HG02938 (cell line): ENCODE results near the gene EIF2A.

Experiments
- ATAC-seq: cut with Tn5 transposase; IDR thresholded peaks from one replicate; pipeline ENCODE4 v1.9.1; 2021; ENCODE audit warnings: mild to moderate bottlenecking, moderate library complexity; ENCODE audit not compliant: unreplicated experiment

The EIF2A gene

DNA sequence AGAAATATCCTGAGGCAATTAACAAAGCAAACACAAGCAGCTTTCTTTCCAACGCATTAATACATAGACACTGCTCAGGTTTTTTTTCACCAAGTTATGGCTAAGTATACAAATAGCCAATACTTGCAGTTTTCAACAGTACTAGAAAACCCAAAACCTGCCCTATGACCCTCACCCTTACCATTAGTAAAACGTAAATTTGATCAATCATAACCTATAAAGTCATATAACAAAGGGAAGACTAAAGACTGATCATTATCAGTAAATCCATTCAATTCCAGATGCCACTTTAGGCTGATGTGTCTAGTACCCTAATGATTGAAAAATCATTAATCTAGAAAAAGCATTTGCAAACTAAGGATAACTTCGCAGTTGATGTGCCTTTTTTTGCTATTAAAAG is 3.5 kb upstream of the EIF2A start:
- ATAC-seq, result no peak

DNA sequence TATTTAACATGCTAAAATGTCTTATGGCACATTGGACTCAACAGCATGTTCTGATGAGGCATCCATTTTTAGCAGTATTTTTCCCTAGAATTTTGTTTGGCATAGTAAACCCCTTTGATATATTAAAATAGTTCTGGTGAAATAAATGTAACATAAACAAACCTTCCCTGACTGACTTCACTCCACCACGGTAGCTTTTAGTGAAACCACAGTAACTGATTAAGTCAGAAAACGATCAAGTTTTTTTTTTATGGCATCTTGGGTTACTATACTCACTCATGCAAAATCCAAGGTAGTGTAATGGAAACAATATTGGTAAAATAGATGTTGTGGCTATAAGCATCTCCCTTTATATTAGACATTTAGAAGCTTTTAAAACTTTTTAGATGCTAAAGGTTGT is 3.1 kb upstream of the EIF2A start:
- no peak for ATAC-seq

DNA sequence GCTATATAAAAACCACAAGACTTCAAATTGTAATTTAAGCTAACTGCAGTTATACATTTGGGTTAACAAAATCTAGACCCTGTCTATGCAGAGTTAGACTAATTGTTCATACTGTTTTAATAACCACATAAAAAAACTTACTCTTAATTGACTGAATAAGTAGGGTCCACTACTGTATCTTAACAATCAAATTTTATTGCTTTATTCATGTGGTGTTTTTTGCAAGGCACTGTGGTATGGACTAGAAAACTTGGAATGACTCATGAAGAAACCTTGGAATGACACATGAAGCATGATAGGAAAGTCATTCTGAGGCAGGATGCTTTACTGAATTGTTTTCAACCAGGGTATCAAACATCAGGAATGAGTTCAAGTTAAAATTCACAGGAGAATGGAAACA is 2.5 kb upstream of the EIF2A start:
- ATAC-seq, result no peak

DNA sequence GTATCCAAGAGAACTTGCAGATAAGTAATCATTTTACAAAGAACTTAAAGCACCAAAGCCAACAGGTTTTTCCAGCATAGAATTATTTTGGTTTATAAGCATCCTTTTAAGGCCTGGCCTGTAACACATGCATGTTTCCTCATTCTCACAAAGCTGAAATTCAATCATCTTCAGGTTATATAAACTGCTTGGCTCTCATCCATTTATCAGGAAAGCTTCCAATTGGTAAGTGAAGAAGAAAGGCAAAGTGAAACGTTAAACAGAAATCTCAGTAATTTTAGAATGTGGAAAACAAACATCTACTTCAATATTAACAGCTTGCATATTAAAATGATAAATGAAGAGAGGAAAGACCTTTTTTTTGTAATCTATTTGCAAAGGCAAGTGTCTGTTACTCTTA is 1.9 kb upstream of the EIF2A start:
- ATAC-seq, result no peak

DNA sequence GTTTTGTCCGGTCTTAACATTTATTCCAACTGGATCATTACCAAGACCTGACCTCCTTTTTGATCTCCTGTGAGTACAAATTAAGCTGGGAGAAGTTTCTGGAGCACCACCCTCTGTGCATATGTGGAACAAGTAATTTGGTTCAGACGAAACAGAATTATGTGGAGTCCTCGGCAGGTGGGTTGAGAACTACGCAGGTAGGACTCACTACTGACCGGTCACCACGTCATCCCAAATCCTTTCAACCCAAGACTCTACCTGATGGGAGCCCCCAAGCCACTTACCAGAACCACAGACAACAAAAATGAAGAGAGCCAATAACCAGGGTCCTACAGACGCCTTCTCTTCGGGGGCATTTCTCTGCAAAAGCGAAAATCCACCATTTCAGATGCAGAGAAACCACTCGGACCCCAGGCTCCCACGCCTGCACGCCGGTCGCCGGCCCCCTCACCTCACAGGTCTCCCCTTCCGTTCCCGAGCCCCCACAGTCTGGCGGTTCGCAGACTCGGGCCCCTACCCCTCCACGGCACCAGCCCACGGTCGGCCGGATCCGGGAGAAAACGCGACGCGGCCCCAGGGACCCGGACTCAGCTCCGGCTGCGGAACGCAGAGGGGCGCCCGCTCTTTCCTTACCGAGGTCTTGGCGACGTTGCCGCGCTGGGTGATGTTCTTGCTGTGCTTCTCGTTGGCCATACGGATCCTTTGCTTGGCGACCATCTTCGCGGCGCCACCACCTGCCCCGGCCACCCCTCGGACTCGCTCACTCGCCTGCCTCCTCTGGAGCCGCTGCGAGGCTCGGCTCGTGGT is 965 bp upstream of the EIF2A start:
- ATAC-seq, result peak; percentile 22

DNA sequence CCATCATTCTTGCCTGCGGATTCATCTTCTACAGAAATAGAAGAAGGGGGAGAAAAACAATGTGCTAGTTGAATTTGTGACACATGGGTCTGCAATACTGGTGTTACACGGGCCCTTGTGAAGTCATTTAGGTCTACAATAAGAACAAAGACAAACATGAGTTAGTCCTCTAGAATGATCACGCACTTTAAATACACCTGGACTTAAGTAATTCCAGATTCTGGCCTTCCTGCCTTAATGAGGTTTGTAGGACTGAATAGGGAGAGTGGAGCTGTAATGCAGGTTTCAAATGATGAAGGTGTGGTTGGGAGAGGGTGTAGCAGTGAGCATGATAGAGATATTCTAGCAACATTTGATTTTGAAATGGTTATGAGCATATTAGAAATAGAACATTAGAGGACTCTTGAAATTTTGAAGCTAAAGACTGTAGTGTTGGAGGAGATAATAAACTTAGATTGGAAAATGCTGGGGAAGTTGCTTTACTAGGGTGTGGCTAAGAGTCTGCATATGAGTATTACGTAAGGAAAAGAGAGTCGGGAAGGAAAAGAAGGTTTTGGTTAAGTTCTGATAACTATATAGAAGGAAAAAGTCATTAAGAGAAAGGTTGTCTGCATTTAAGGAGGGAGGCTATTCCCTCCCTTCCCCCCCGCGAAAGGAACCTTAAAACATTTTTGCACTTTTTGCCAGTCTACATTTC is 606 bp downstream of the EIF2A start:
- no peak for ATAC-seq

DNA sequence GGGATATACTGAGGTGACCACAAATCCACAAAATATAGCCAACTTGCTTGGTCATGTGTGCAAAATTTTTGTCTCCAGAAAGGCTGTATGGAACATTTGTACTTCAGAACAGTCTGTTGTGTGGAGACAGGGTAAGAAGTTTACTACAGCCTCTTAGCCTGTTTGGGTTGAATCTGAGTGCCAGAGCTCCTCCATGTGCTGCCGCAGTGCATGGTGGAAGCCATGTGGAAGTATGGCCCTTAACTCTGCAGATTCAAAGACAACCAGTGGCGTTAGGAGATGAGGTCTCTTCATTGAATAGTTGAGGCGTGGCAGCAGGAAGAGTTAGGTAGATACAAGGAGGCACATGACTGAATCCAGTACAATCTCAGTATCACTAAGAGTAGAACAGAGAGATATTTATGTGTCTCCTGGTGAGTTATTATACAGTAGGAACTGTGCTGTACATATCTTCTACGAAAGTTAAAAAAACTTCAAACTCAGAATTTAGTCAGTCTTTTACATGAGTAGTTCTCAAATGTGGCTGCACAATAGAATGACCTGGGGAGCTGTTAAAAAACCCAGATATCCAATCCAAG is 9.4 kb downstream of the EIF2A start:
- ATAC-seq, result no peak

DNA sequence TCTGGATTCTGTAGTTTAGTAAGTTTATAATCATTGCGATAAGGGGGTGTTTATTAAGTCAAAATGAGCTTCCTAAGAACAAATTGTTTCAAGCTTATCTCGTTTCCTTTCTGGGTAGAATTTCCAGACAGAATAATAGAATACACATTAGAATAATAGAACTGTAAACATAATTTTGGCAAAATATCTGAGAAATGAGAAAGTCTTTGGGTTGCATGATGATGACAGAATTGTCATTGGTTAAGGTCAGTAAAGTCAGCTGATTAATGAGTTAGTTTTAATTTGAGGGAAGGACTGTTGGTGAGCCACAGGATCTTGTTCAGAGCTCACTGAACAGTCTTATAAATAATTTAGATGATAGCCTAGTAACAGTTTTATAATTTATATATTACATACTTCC is 10.2 kb downstream of the EIF2A start:
- no peak for ATAC-seq

DNA sequence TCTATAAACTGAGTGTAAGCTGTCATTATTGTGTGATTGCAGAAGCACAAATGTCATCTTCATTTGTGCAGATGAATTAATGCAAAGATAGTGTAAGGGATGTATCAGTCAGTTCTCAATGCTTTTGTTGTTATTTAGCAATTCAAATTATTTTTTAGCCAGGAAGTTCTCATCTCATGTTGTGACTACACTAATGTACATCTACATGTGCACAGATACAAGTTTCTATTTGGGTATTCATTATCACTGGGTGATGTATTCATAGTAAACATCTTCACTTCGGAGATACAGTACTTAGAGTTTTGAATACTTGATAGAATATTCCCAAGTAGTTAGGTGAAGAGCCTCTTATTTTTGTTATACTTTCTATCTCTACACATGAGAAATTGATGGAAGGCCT is 11.1 kb downstream of the EIF2A start:
- no peak for ATAC-seq

DNA sequence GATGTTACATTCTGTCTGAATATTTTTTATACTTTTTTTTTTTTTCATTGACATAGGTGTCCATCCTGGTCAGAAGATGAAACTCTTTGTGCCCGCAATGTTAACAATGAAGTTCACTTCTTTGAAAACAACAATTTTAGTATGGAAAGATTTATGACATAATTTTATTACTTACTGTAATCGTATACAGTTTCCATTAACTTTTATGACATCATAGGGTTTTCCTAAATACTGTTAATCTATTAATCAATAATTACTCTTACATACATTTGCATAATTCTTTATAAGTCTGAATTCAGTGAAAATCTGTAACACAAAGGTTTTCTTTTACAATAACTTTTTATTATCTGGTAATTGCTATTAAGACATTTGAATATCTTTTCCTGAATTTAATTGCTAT is 17.7 kb downstream of the EIF2A start:
- ATAC-seq, result no peak

DNA sequence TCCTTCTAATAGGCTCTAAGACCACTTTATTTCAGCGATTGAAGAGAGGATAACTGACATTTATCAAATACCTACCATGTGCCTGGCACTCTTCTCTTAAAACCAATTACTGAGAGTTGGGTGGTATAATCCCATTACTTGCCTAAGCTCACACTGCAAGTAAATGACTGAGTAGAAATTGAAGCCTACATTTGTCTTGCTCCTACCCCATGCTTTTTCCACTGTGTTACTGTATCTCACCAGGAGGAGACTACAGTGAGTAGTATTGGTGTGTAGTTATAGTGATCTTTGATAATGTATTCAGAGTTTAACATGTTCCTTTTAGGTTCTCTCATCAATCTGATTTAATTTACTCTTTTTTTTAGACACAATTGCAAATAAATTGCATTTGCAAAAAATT is 20.7 kb downstream of the EIF2A start:
- ATAC-seq, result no peak

DNA sequence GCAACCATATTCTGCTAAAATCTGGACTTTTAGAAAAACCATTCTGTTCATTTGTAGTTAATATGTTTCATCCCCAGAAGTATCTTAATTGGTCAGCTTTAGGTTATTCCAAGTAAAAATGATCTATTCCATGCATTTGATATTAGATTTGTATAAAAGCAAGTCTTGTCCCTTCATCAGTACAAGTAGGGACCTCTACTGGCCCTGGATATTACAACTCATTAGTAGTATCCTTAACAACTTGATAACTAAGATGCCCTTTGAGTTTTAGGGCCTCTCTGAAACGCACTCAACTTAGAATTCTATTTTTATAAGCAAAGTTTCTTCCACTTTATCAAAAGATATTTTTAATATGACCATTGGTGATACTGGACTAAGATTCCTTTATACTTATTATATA is 31.3 kb downstream of the EIF2A start:
- no peak for ATAC-seq

DNA sequence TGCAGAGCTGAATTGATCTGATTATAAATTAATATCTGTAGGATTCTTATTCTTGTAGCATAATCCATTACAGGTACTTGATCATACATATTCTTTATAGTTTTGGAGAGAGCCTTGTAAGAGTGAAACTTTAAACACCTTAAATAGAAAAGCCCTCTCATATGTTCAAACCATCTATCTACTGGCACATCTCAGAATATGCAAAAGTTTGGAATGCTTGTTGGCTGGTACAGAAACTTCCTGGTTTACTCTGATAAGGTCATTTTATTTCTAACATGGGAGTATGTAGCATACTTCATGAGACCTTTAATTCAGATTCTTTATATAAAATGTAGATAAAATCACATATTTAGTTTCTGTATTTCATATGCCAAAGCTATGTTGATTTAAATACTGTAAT is 34.6 kb downstream of the EIF2A start:
- ATAC-seq, result no peak

DNA sequence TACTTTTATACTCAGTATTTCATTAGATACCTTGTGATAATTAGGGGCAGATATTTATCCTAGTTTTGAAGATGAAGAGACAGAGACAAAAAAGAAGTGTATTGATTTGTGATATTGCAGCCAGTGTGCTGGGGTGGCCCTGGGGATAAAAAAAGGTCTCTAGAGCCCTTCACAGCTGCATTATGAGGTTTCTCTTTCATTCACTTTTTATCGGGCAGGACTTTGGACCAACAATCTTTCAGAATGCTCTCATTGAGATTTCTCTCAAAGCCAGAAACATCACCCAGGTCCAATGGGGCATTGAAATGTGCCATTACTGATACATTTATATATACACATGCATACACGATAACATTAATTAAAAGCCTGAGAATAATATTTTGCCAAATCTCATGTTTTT is 36.0 kb downstream of the EIF2A start:
- ATAC-seq, result peak; percentile 71

DNA sequence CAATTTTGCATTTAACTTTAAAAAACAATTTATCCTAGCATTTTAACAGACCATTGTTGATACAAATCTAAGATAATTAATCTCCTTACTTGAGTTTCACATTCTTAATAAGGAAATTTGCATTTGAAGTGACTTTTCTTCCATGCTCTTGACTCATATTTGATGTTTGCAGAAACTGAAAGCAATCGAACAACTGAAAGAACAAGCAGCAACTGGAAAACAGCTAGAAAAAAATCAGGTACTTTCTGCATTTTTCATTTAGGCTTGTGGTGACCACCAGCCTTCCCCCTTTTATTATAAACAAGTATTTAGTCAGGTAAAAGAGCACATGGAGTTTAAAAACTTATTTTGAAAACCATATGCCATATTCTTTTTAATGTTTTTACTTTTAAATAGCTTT is 36.4 kb downstream of the EIF2A start:
- ATAC-seq, result peak; percentile 52

DNA sequence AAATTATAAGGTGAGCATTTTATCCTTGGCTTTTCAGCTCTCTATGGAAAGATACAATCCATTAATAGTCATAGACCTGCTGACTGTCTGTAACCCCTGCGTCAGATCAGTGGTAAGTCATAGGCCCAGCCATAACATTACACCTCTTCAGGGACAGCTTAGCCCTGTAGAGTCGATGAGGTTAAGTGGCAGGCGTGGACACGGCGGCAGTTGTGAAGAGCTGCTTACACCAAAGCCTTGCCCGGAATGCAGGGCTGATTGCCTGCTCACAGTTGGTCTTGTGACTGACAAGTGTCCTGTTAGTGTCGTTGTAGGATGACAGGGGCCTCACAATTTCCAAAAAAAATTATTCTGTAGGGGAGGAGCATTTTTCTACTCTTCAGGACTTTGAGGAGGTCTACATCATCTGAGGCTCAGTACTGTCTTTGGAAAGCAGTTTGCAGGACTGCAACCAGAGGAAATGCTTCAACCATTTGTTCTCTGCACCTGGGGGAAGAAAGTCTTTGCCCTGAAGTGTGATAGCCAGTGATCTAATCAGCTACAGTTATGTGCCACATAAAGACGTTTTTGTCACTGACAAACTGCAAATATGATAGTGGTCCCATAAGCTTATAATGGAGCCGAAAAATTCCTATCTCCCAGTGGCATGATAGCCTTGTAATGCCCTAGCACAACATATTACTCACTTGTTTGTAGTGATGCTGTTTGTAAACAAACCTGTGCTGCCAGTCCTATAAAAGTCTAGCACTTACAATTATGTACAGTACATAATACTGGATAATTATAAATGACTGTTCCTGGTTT is 41.6 kb downstream of the EIF2A start:
- ATAC-seq, result no peak

DNA sequence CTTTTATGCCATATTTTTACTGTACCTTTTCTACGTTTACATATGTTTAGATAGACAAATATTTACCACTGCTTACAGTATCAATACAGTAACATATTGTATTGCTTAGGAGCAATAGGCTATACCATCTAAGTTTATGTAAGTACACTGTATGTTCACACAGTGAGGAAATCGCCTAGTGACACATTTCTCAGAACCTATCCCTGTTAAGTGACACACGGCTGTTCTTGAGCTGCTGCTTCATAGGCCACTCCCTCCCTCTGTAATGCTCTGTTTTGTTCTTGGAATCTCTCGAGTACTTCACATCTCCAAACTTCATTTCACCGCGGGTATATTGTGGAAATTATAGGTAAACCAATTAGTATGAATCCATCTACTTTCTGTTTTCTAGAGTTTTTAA is 43.2 kb downstream of the EIF2A start:
- ATAC-seq, result no peak

DNA sequence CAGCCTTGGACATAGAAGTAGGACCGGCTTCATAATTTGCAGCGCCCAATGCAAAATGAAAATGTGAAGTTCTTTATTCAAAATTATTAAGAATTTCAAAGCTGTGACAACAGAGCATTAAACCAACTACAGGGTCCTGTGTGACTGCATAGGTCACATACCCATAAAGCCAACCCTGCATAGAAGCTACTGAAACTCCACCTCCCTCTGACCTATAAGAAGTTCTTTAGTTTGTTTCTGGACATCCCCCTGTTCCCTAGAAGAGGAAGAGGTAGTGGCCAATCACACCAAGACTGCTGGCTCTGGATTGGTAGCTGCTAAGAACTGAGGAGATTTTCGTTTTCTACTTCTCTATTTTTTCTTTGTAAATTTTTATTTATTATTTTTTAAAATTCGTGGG is 47.6 kb downstream of the EIF2A start:
- no peak for ATAC-seq

DNA sequence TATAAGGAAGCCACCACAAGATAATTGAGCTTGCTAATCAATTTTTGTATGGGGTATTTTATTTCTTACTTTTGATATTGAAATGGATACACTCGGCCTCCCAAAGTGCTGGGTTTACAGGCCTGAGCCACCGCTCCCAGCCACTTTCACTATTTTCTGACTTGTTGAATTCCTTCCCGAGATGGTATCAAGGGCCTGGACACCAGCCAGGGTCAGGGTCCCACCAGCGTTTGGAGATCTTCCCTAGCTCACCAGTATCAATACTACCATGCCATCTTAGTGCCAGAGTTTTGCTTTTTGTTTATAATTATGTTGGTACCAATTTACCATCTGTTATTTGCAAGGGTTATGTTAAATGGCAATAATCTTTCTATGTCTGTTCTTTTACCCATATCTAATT is 51.1 kb downstream of the EIF2A start:
- ATAC-seq, result no peak

DNA sequence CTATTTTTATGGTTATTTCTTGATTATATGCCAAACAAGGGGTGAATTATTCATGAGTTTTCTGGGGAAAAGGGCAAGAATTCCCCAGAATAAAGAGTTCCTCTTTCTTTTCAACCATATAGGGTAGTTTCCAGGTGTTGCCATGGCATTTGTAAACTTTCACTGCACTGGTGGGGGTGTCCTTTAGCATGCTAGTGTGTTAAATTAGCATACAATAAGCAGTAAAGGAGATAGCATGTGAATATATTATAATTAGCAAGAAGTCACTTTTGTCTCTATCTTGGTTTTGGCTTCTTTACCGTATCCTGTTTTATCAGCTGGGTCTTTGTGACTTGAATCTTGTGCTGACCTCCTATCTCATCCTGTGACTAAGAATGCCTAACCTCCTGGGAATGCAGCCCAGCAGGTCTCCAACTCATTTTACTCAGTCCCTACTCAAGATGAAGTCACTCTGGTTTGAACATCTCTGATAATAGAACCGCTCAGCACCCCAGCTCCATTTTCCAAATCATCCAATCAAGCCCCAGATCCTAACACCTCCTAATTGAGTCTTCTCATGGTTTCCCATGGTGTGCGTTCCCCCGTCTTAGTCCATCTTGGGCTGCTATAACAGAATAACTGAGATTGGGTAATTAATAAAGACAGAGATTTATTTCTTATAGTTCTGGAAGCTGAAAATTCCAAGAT is 53.2 kb downstream of the EIF2A start:
- ATAC-seq, result no peak
